NOMO-1 treated with dmso at 0.1 percent for 144 hours (cell line): ENCODE data around the gene PGD.
"Not testable (repeated sequence)": the region's sequence is repeated elsewhere in the genome, so short reads cannot be mapped to it uniquely, and the experiment has no call there.

Experiments
- DNase-seq: peaks from one replicate; lab custom pipeline; 2025; ENCODE audit not compliant: unreplicated experiment; lab: John Stamatoyannopoulos, UW

Gene PGD

GRCh38 chr1:10433790-10434189 is 34.9 kb downstream of the PGD start:
- DNase-seq: no peak

- no peak for DNase-seq
These were observed 35.7 kb downstream of the PGD start for GRCh38 chr1:10434590-10434989.

- no peak for DNase-seq
These were observed 38.2 kb downstream of the PGD start for GRCh38 chr1:10437052-10437451.

- DNase-seq: no peak
These were observed 39.9 kb downstream of the PGD start for GRCh38 chr1:10438677-10439163.

GRCh38 chr1:10440305-10440704 is 41.4 kb downstream of the PGD start:
- no peak for DNase-seq

- DNase-seq: no peak
These were observed 41.9 kb downstream of the PGD start for GRCh38 chr1:10440794-10441193.

- no peak for DNase-seq
These were observed 45.4 kb downstream of the PGD start for GRCh38 chr1:10444248-10444647.

GRCh38 chr1:10444795-10445397 is 46.0 kb downstream of the PGD start:
- no peak for DNase-seq

GRCh38 chr1:10446790-10447422 is 48.0 kb downstream of the PGD start:
- DNase-seq: no peak

- no peak for DNase-seq
These were observed 50.9 kb downstream of the PGD start, which contains the start of gene CORT for GRCh38 chr1:10449751-10450150. TSS of gene CORT (plus strand) at chr1:10450031. CDS start at chr1:10450224, 193 bp downstream.

- no peak for DNase-seq
These were observed 51.4 kb downstream of the PGD start for GRCh38 chr1:10450156-10450814.

- no peak for DNase-seq
These were observed 52.0 kb downstream of the PGD start for GRCh38 chr1:10450836-10451235.

- no peak for DNase-seq
These were observed 52.4 kb downstream of the PGD start for GRCh38 chr1:10451287-10451686.

- no peak for DNase-seq
These were observed 57.2 kb downstream of the PGD start for GRCh38 chr1:10456048-10456447.

GRCh38 chr1:10456661-10457060 is 57.8 kb downstream of the PGD start:
- no peak for DNase-seq

GRCh38 chr1:10457462-10457861 is 58.6 kb downstream of the PGD start:
- not testable (repeated sequence) for DNase-seq

GRCh38 chr1:10457875-10458274 is 59.0 kb downstream of the PGD start:
- DNase-seq: no peak

- no peak for DNase-seq
These were observed 60.3 kb downstream of the PGD start for GRCh38 chr1:10459184-10459583.

- no peak for DNase-seq
These were observed 68.2 kb downstream of the PGD start for GRCh38 chr1:10467078-10467477.

GRCh38 chr1:10470043-10470442 is 71.2 kb downstream of the PGD start:
- no peak for DNase-seq
